Transverse colon (tissue), 4 donors: Measurements from ENCODE around the gene GFPT2. TPM values are rescaled to one million over a fixed set of nuclear protein-coding genes. Genes with fewer than 3 reads are reported as not detected.

Source experiments
- DNase-seq: peaks from one replicate; pipeline ENCODE4 v3.0.0-alpha.2; 2019
- H3K27ac ChIP-seq, 4 donors: fragments of 200-600 bp; sonication (generic); 2 replicates each; pipeline ENCODE4 v1.5.1; 2016 to 2018; ENCODE audit warnings: inconsistent platforms in 4 of 4
- H3K27me3 ChIP-seq: fragments of 200-600 bp; sonication (generic); 2 replicates; pipeline ENCODE4 v1.5.1; 2017; ENCODE audit warnings: inconsistent platforms
- H3K36me3 ChIP-seq, 4 donors: fragments of 200-600 bp; sonication (generic); 2 replicates each; pipeline ENCODE4 v1.5.1; 2017 to 2019; ENCODE audit warnings: inconsistent platforms in 4 of 4
- H3K4me1 ChIP-seq, 4 donors: fragments of 200-600 bp; sonication (generic); 2 replicates each; pipeline ENCODE4 v1.5.1; 2017 to 2020; ENCODE audit warnings: inconsistent platforms in 4 of 4
- H3K4me3 ChIP-seq, 4 donors: fragments of 200-600 bp; sonication (generic); 1 replicate in 1 of 4; 2 replicates in 3 of 4; pipeline versions ENCODE4 v1.5.1 to v1.6.1; 2017 to 2019; ENCODE audit warnings: inconsistent platforms in 4 of 4
- H3K9me3 ChIP-seq, 2 donors: fragments of 200-600 bp; sonication (generic); 2 replicates each; pipeline ENCODE4 v1.5.1; 2017 to 2019; ENCODE audit warnings: inconsistent platforms in 2 of 2
- EP300 ChIP-seq: sonication (generic); formaldehyde crosslinking; IDR thresholded peaks from one replicate; pipeline ENCODE4 v1.6.1; 2017; ENCODE audit warnings: antibody characterized with exemption, low read depth
- POLR2A ChIP-seq: fragments of 450-650 bp; IDR thresholded peaks from one replicate; pipeline ENCODE4 v1.6.1; 2016; ENCODE audit warnings: antibody characterized with exemption, mild to moderate bottlenecking, moderate library complexity
- POLR2AphosphoS5 ChIP-seq, 3 donors: sonication (generic); formaldehyde crosslinking; IDR thresholded peaks; one replicate each; pipeline ENCODE4 v1.6.1; 2016; ENCODE audit warnings: antibody characterized with exemption in 3 of 3
- WGBS, 2 donors: methylation state at CpG; one replicate each; pipeline ENCODE4 v1.1.5; 2018; ENCODE audit warnings: low coverage in 1 of 2; 5-methylcytosine and 5-hydroxymethylcytosine counted together
- in situ Hi-C, 4 donors: fragments of 200-750 bp; cut with MboI; loops; one replicate each; pipeline versions ENCODE4 v1.15.0 to v1.15.1; 2017; ENCODE audit warnings: low sequenced_read_pairs in 3 of 4, low pct_ligation_motif_present in 1 of 4, low pct_unique_long_range_greater_than_20kb in 1 of 4
- intact Hi-C: fragments of 100-400 bp; cut with DNase I; formaldehyde crosslinking; loops from one replicate; pipeline ENCODE4 v1.15.1; 2023; ENCODE audit warnings: low total_unique reads
- total RNA-seq, 4 donors: library from RNA; depleted of rRNA; stranded (reverse); fragments of >200 nt; gene quantifications; one replicate each; pipeline ENCODE4 v1.1.0, GENCODE V29; 2016
- TF ChIP-seq, protein P1 (sequence below), 5 experiments: fragments of 200-600 bp in 3 of 5; fragments of 450-650 bp in 2 of 5; sonication (generic) in 3 of 5; IDR thresholded peaks; 1 replicate in 2 of 5; 2 replicates in 3 of 5; pipeline ENCODE4 v1.5.1; 2016 to 2017; ENCODE audit warnings: antibody characterized with exemption in 5 of 5, inconsistent platforms in 3 of 5, mild to moderate bottlenecking in 2 of 5, moderate library complexity in 1 of 5

Gene GFPT2
- total RNA-seq, 4 donors from 2014 or later = 5.9 to 47.4 (median 11.2) TPM

DNA sequence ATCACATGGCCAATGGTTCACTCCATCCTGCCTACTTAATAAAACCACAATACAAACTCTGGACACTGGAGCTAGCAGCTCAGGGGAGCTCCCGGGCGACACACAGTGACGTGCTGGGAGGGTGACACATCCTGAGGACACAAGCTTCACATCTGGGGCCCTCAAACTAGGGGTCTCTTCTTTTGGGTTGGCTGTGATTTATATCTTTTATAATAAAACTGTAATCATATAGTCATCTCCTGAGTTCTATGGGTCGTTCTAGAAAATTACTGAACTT lies 49.2 kb downstream of the GFPT2 start:
- no peaks in the 10 kb centered on the region for H3K36me3 ChIP-seq
- in situ Hi-C loops (no loop called here), intact Hi-C loops (no loop called here)
- no peak overlapping the region for H3K4me3 ChIP-seq
- H3K4me1 ChIP-seq = no peaks in the 10 kb centered on the region
- DNase-seq = no peak
- H3K27me3 ChIP-seq = no peaks in the 10 kb centered on the region
- H3K27ac ChIP-seq = no peak overlapping the region
- no peaks in the 10 kb centered on the region for H3K9me3 ChIP-seq
- 93 to 100% methylated on average over 3 to 4 of the region's 4 CpGs for WGBS, 2 donors
- TF ChIP-seq, protein P1, sequence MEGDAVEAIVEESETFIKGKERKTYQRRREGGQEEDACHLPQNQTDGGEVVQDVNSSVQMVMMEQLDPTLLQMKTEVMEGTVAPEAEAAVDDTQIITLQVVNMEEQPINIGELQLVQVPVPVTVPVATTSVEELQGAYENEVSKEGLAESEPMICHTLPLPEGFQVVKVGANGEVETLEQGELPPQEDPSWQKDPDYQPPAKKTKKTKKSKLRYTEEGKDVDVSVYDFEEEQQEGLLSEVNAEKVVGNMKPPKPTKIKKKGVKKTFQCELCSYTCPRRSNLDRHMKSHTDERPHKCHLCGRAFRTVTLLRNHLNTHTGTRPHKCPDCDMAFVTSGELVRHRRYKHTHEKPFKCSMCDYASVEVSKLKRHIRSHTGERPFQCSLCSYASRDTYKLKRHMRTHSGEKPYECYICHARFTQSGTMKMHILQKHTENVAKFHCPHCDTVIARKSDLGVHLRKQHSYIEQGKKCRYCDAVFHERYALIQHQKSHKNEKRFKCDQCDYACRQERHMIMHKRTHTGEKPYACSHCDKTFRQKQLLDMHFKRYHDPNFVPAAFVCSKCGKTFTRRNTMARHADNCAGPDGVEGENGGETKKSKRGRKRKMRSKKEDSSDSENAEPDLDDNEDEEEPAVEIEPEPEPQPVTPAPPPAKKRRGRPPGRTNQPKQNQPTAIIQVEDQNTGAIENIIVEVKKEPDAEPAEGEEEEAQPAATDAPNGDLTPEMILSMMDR (IDR thresholded peaks at IDR 0.05) = no peak
- no peak for TF ChIP-seq POLR2AphosphoS5 (IDR thresholded peaks at IDR 0.05)
- no peak for TF ChIP-seq POLR2A
- TF ChIP-seq EP300 = no peak

DNA sequence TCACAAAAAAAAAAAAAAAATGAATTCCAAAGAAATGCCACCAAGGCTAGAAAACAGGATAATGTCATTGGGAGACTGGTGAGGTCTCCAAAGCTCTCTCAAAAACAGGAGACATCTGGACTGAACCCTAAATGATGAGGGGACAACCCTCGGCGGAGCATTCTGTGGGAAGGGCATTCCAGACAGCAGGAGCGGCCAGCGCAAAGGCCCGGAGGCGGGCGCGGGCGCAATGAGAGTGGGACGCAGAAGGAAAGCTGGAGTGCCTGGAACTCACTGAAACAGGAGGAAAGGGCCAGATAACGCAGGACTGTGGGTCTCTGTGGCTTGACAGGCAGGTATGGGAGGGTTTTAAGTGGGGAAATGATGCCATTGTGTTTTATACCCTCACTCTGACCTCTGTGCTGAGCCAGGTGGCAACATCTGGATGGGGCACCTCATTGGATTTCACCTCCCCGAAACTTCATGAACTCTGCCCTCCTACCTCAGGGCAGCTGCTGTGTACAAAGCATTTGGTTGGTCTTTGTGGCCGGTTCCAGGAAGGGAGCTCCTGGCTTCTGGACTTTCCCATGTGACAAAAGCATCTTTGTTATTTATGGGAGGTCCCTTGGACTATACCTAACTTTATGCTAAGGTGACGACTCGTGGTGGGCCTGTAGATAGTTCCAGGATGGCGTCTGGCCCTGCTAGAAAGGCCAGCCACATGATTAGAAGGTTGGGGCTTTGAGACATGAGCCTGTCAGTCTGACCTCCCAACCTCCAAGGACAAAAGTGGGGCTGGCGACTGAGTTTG lies 49.7 kb downstream of the GFPT2 start:
- H3K27me3 ChIP-seq = no peaks in the 10 kb centered on the region
- in situ Hi-C loops (no loop called here), intact Hi-C loops (no loop called here)
- no peak overlapping the region for H3K4me3 ChIP-seq
- no peaks in the 10 kb centered on the region for H3K36me3 ChIP-seq
- no peaks in the 10 kb centered on the region for H3K9me3 ChIP-seq
- no peak for DNase-seq
- H3K4me1 ChIP-seq = no peaks in the 10 kb centered on the region
- no peak overlapping the region for H3K27ac ChIP-seq
- WGBS, 2 donors = 81 to 89% methylated on average over 12 to 17 of the region's 17 CpGs
- no peak for TF ChIP-seq POLR2AphosphoS5 (IDR thresholded peaks at IDR 0.05)
- no peak for TF ChIP-seq POLR2A
- TF ChIP-seq, protein P1 (IDR thresholded peaks at IDR 0.05) = no peak
- no peak for TF ChIP-seq EP300

- TF ChIP-seq, protein P1 (IDR thresholded peaks at IDR 0.05) = no peak
- TF ChIP-seq EP300 = no peak
- TF ChIP-seq POLR2AphosphoS5 (IDR thresholded peaks at IDR 0.05) = no peak
- TF ChIP-seq POLR2A = no peak
- no peak overlapping the region for H3K27ac ChIP-seq
- no peaks in the 10 kb centered on the region for H3K36me3 ChIP-seq
- H3K4me1 ChIP-seq = no peaks in the 10 kb centered on the region
- H3K4me3 ChIP-seq = no peak overlapping the region
- no peaks in the 10 kb centered on the region for H3K9me3 ChIP-seq
- in situ Hi-C loops (no loop called here), intact Hi-C loops (no loop called here)
- DNase-seq = no peak
- WGBS, 2 donors = 82 to 93% methylated on average over 8 to 10 of the region's 10 CpGs
- H3K27me3 ChIP-seq = no peaks in the 10 kb centered on the region
These were observed 50.9 kb downstream of the GFPT2 start for GRCh38 chr5:180302256-180302655.

DNA sequence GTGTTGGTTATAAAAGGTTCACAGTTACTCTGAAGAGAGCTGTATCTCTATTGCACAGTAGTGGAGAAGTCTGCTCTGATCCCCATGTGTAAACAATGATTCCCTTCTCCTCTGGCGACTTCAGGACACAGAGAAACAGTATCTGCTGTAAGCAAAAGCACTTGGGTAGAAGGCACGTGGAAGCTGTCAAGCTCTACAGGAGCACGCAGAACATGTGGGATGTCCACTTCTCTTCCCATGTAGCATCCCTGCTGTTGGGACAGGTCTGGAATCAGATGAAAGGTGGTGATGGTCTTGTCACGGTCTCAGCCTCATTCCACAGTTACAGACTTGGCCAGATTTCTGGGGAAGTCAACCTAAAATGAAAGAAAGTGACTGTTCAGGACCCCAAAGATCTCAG lies 51.9 kb downstream of the GFPT2 start:
- in situ Hi-C loops = no loop called here
- 49 to 59% methylated on average over 4 of the region's 4 CpGs for WGBS, 2 donors
- DNase-seq = no peak
- no peaks in the 10 kb centered on the region for H3K9me3 ChIP-seq
- H3K4me3 ChIP-seq = no peak overlapping the region
- TF ChIP-seq POLR2AphosphoS5 (IDR thresholded peaks at IDR 0.05) (no peak), EP300 (no peak), POLR2A (no peak)
- TF ChIP-seq, protein P1 (IDR thresholded peaks at IDR 0.05) = no peak
- H3K27ac ChIP-seq = no peak overlapping the region
- intact Hi-C loops = no loop called here
- no peaks in the 10 kb centered on the region for H3K27me3 ChIP-seq
- H3K36me3 ChIP-seq = no peaks in the 10 kb centered on the region
- H3K4me1 ChIP-seq = no peaks in the 10 kb centered on the region
